CMK (cell line): Measurements from ENCODE around the gene TEDC1.

Experiments used
- DNase-seq: peaks from one replicate; pipeline ENCODE4 v3.0.0-alpha.2; 2010; ENCODE audit warnings: low read depth

The TEDC1 gene

GRCh38 chr14:105490572-105491365 lies at the start of gene TEDC1:
TEDC1 (plus strand) TSS chr14:105491246; CDS start chr14:105491376, 130 bp downstream.
- DNase-seq: peak; percentile 98

- no peak for DNase-seq
Measured at GRCh38 chr14:105442125-105442524, 48.9 kb upstream of the TEDC1 start.

GRCh38 chr14:105442834-105443233 lies 48.2 kb upstream of the TEDC1 start:
- DNase-seq: no peak

- no peak for DNase-seq
Measured at GRCh38 chr14:105444859-105445258, 46.2 kb upstream of the TEDC1 start.

GRCh38 chr14:105445290-105445689 lies 45.8 kb upstream of the TEDC1 start:
- no peak for DNase-seq

GRCh38 chr14:105445901-105446845 lies 44.9 kb upstream of the TEDC1 start:
- DNase-seq: no peak

- DNase-seq: no peak
Measured at GRCh38 chr14:105446971-105447370, 44.1 kb upstream of the TEDC1 start.

GRCh38 chr14:105447651-105448640 lies 43.1 kb upstream of the TEDC1 start:
- no peak for DNase-seq

- no peak for DNase-seq
Measured at GRCh38 chr14:105448706-105449111, 42.3 kb upstream of the TEDC1 start.

GRCh38 chr14:105449276-105450122 lies 41.5 kb upstream of the TEDC1 start:
- no peak for DNase-seq

GRCh38 chr14:105450123-105450505 lies 40.9 kb upstream of the TEDC1 start:
- DNase-seq: no peak

GRCh38 chr14:105450864-105451720 lies 40.0 kb upstream of the TEDC1 start:
- no peak for DNase-seq

GRCh38 chr14:105452963-105453362 lies 38.1 kb upstream of the TEDC1 start:
- no peak for DNase-seq

- DNase-seq: no peak
Measured at GRCh38 chr14:105453847-105454246, 37.2 kb upstream of the TEDC1 start.

GRCh38 chr14:105455086-105455640 lies 35.9 kb upstream of the TEDC1 start:
- no peak for DNase-seq

GRCh38 chr14:105455766-105456660 lies 35.0 kb upstream of the TEDC1 start:
- DNase-seq: no peak

GRCh38 chr14:105456736-105457617 lies 34.1 kb upstream of the TEDC1 start:
- DNase-seq: no peak
